ENCODE data around the gene CORO2B. TPM values are rescaled to one million over a fixed set of nuclear protein-coding genes. Genes with fewer than 3 reads are reported as not detected.

Gene CORO2B
- total RNA-seq, 1 donor from 2014 or later = 82.5 TPM

GRCh38 chr15:68537506-68537905 lies 41.3 kb upstream of the CORO2B start:
- Mint-ChIP-seq H3K9me3 (ENCODE audit: low read depth) (peaks cover 13% of the 10 kb centered on the region), H3K4me3 (ENCODE audit: unreplicated experiment) (no peak overlapping the region), H3K36me3 (ENCODE audit: low read depth) (peaks cover 32% of the 10 kb centered on the region), H3K4me1 (ENCODE audit: low read depth) (peaks cover 92% of the 10 kb centered on the region), H3K27me3 (ENCODE audit: low read depth) (no peaks in the 10 kb centered on the region), H3K27ac (ENCODE audit: unreplicated experiment) (peak overlapping the region; percentile 99)
- TF ChIP-seq CTCF (IDR thresholded peaks at IDR 0.05) = no peak
- DNase-seq (ENCODE audit: low spot score) = no peak

- H3K4me1 Mint-ChIP-seq (ENCODE audit: low read depth) = peaks cover 95% of the 10 kb centered on the region
Measured at GRCh38 chr15:68538311-68538710, 40.5 kb upstream of the CORO2B start.

GRCh38 chr15:68541743-68542142 lies 37.0 kb upstream of the CORO2B start:
- Mint-ChIP-seq H3K4me1 (ENCODE audit: low read depth) (peaks cover 93% of the 10 kb centered on the region), H3K9me3 (ENCODE audit: low read depth) (no peaks in the 10 kb centered on the region), H3K27me3 (ENCODE audit: low read depth) (no peaks in the 10 kb centered on the region), H3K27ac (ENCODE audit: unreplicated experiment) (peak overlapping the region; percentile 98), H3K36me3 (ENCODE audit: low read depth) (peaks cover 17% of the 10 kb centered on the region), H3K4me3 (ENCODE audit: unreplicated experiment) (no peak overlapping the region)
- no peak for TF ChIP-seq CTCF (IDR thresholded peaks at IDR 0.05)
- DNase-seq (ENCODE audit: low spot score) = peak; percentile 50

More at GRCh38 chr15:68538311-68538710, 40.5 kb upstream of the CORO2B start:
- Mint-ChIP-seq H3K27me3 (ENCODE audit: low read depth) (no peaks in the 10 kb centered on the region), H3K27ac (ENCODE audit: unreplicated experiment) (peak overlapping the region; percentile 99), H3K4me3 (ENCODE audit: unreplicated experiment) (no peak overlapping the region), H3K9me3 (ENCODE audit: low read depth) (peaks cover 8% of the 10 kb centered on the region), H3K36me3 (ENCODE audit: low read depth) (peaks cover 25% of the 10 kb centered on the region)
- DNase-seq (ENCODE audit: low spot score) = no peak
- no peak for TF ChIP-seq CTCF (IDR thresholded peaks at IDR 0.05)

GRCh38 chr15:68542348-68542747 lies 36.4 kb upstream of the CORO2B start:
- Mint-ChIP-seq H3K9me3 (ENCODE audit: low read depth) (no peaks in the 10 kb centered on the region), H3K36me3 (ENCODE audit: low read depth) (peaks cover 17% of the 10 kb centered on the region), H3K27ac (ENCODE audit: unreplicated experiment) (peak overlapping the region; percentile 98), H3K4me1 (ENCODE audit: low read depth) (peaks cover 87% of the 10 kb centered on the region), H3K4me3 (ENCODE audit: unreplicated experiment) (no peak overlapping the region), H3K27me3 (ENCODE audit: low read depth) (no peaks in the 10 kb centered on the region)
- TF ChIP-seq CTCF (IDR thresholded peaks at IDR 0.05) = no peak
- no peak for DNase-seq (ENCODE audit: low spot score)

- Mint-ChIP-seq H3K36me3 (ENCODE audit: low read depth) (peaks cover 19% of the 10 kb centered on the region), H3K27me3 (ENCODE audit: low read depth) (no peaks in the 10 kb centered on the region), H3K9me3 (ENCODE audit: low read depth) (no peaks in the 10 kb centered on the region), H3K4me3 (ENCODE audit: unreplicated experiment) (no peak overlapping the region), H3K4me1 (ENCODE audit: low read depth) (peaks cover 83% of the 10 kb centered on the region), H3K27ac (ENCODE audit: unreplicated experiment) (peak overlapping the region; percentile 98)
- no peak for TF ChIP-seq CTCF (IDR thresholded peaks at IDR 0.05)
- DNase-seq (ENCODE audit: low spot score) = peak; percentile 32
Measured at GRCh38 chr15:68542771-68543164, 36.0 kb upstream of the CORO2B start.
